IPS-NIHi7 (cell line): ENCODE results near the gene C10orf62.

Source experiments
- DNase-seq: peaks from one replicate; pipeline ENCODE4 v3.0.0; 2012; ENCODE audit warnings: mixed read lengths; ENCODE audit errors: extremely low spot score

C10orf62 gene

DNA sequence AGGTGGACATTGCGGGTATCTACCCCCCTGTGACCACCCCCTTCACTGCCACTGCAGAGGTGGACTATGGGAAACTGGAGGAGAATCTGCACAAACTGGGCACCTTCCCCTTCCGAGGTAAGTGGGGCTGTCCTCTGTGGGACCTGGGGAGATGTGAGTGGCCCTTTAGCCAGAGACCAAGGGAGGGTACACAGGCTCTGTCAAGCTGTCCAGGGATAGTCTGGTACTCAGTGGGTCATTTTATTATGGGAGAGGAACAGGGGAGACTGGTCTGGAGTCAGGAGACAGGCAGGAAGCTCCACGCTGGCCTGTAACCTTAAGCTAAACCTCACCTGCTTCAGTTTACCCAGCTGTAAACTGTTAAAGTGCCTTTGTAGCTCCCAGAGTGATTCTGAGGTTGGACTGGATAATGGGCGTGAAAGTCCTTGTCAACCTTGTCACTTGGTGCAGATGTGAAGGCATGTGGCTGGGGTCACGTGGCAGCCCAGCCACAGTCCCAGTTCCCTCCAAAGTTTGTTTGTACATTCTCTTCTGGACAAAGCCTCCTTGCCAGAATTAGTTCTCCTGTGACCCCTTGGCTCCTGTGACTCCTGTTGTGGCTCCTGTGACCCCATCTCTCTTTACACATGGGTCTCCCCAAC, 4.6 kb upstream of the C10orf62 start:
- no peak for DNase-seq

DNA sequence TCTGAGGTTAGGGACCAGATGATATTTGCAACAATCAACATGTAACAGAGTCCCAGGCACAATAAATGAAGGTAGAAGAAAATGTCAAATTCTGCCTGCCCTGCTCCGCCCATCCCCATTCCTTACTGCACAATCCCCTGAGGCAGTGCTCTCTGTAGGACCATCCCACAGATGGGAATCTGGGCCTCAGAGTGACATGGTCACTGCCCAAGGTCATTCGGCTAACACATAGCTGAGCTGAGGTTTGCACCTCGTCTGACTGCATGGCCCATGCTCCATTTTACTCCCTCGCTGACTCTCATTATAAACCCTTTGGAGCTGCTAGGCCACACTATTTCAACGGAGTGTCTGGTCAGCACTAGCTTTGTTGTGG, 4.1 kb upstream of the C10orf62 start:
- DNase-seq, result no peak

DNA sequence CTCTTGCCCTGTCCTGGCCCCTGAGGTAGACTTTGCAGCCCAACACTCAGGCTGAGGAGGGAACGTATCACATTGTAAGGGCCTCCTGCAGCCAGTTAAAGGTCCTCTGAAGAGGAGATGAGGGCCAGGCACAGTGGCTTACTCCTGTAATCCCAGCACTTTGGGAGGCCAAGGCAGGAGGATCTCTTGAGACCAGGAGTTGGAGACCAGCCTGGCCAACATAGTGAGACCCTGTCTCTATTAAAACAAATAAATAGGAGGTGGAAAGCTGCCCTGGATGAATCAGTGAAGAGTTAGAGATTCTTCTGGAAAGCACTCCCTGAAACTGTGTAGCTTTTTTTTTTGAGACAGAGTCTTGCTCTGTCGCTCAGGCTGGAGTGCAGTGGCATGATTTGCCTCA, 2.3 kb upstream of the C10orf62 start:
- no peak for DNase-seq

DNA sequence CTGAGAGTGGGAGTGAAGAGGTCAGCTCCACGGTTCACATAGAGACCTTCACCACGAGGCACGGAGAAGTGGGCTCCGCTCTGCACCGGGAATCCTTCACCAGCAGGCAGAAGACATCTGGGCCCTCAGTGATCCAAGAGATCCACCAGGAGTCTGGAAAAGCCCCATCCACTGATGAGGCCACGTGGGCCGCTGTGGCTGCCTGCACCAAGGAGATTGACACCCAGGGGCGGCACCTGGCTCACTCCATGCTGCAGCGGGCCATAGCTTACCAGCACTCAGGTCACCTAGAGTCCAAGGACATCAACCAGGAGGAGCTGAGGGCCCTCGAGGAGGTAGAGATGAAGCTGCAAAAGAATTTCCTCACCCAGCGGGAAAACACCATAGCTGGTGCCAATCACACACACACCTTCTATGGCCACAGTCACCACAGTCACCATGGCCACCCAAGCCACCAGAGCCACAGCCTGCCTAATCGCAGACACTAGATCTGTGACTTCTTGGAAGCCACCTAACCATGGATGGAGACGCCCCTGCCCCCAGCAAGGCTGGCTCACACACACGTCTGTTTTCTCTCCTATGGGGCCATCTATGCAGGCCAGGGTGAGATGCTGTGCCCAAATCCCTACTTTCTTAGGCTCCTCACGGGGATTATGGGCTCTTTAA, 694 bp downstream of the C10orf62 start:
- no peak for DNase-seq

DNA sequence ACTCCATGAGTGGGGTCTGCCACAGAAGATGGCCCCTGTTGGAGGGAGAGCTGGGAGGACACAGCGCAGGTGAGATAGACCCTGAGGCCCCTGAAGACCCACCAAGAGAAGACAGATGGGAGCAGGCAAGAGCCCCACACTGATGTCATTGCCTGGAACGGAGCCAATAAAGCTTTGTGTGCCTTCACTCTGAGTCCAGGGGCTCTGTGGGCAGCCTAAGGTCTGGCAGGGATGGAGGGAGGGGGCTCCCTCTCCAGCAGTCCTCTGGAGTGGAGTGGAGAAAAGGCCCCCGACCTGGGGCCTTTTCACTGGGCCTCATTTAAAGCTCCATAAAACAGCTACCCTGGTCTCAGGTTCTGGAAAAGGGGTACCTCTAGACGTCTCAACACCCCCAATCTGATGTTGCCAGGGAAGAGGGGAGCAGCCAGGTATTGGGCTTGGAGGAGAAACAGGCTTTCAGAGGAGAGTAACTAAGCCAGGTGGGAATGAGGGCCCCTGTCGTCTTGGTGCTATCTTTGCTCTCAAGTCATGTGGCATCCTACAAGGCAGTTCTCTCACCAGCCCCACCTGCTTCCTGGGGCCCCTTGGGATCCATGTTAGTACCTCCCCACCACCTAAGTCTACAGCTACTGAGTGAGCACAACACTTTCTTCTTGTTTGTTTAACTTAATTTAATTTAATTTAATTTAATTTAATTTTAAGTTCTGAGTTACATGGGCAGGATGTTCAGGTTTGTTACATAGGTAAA, 1.4 kb downstream of the C10orf62 start:
- DNase-seq, result no peak

DNA sequence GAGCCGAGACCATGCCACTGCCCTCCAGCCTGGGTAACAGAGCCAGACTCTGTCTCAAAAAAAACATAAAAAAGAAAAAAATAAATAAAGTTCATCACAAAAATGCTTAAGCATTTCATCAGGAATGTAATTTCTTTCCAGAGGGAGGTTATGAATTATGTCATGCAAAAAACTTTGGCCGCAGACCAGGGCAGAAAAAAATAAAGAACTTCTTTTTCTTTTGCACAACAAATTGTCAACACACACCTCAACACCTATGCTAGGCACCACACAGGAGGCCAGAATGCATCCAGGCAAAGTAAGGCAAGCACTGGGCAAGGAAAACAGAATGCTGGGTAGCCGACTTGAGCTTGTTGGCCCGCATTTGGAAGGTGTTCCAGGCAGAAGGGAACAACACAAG, 3.9 kb downstream of the C10orf62 start:
- no peak for DNase-seq

DNA sequence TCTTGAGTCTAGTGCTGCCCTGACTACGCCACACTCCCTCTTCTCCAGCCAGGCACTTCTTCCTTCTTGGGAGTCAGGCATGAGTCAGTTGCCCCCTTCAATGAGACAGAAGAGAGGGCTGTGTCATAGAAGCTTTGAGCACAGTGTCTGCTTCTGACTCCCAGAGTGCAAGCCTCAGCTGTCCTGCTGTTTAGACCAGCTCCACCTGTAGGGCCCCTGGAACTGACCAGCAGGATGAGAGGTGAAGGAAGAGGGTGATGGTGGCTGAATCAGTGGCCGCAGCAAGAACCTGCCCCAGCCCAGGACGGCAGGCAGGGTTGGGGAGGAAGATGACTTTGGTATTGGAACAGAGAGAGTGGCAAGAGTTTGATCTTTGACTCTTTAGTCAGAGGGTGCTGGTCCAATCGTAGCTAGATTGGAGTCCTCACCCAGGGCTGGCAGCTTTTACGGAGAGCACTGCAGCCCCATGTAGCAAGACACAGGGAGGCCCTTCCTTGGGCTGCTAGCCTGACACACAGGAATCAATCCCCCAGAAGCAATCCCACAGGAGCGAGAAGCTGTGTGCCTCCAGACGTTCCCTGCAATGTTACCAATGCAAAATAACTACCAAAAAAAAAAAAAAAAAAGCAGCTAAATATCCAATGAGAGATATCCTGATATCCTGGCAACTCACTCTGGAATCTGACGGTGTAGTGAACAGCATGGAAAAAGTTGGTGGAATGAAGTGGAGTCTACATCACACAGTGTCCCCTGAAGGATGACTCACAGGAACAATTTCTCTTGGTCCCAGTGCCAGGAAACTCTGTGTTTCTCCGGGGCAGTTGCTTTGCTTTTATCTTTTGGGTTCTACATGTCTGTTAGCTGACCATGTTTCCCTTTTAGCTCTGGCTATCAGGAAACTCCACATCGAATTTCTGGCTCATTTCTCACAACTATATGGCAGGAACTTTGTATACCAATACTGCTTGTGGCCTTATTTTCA, 6.9 kb downstream of the C10orf62 start:
- no peak for DNase-seq

DNA sequence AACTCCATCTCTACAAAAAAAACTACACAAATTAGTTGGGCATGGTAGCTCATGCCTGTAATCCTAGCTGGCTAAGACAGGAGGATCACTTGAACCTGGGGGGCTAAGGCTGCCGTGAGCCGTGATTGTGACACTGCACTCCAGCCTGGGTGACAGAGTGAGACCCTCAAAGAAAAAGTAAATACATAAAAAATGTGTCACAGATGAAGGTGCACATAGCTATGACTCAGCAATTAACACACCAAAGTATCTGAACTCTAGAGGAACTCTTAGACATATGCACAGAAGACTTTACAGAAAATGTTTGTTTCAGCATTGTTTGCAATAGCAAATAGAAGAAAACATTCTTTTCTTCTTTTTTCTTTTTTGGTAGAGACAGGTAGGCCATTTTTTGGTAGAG, 8.3 kb downstream of the C10orf62 start:
- DNase-seq, result no peak

DNA sequence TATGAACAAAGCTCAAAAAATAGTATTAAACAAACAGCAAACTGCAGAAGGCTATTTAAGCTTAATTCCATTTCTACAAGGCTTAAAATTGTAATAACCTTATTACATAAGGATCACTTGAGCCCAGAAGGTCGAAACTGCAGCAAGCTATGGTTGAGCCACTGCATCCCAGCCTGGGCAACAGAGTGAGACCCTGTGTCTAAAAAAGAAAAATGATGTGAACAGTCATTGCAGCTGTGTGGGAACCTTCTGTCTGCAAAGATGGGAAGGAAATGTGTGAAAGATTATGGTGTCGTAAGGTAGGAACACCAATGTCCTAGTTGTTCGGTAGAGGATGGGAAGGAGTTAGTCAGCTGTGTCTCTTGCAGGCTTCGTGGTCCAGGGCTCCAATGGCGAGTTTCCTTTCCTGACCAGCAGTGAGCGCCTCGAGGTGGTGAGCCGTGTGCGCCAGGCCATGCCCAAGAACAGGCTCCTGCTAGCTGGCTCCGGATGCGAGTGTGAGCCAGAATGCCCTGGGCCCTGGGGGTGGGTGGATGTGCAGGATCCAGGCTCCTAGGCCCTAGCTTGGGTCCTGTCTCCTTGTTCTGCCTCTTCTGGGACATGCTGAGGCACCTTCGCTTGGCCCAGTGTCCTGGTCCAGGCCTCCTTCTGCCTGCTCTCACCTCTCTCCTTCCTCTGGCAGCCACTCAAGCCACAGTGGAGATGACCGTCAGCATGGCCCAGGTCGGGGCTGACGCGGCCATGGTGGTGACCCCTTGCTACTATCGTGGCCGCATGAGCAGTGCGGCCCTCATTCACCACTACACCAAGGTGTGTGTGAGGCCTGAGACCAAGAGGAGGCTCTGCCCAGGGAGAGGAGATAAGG, 9.1 kb downstream of the C10orf62 start:
- DNase-seq, result no peak

DNA sequence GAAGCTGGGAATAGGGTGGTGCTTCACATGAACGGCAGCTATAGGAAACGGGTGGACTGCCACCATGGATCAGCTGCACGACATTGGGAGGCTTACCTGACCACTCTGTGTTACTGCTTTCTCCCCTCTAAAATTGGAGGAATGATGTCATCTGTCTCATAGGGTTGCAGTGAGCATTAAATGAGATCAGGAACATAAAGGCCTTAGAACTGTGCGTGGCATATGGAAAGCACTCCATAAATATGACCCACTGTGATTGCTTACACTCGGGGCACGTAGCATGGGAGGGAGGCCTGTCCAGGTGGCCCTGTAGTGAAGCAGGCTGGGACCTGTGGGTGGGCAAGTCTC, 9.7 kb downstream of the C10orf62 start:
- no peak for DNase-seq

DNA sequence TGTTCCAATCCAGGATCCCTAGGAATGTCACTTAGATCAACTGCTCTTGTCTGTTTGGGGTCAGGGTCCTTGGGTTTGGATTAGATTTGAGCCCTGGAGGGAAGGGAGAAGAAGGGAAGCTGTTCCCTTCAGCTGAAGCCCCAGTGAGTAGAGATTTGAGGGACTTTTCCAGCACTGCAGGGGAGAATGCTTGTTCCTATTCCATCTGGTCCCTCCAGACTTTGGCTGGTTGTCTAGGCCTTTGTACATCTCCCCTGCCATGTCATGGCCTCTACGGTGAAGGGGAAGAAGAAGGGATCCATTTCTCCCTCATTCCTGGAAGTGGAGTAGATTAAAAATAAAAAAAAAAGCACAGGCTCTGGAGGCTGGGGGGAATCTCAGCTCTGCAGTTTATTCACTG, 11.1 kb downstream of the C10orf62 start:
- DNase-seq, result no peak

DNA sequence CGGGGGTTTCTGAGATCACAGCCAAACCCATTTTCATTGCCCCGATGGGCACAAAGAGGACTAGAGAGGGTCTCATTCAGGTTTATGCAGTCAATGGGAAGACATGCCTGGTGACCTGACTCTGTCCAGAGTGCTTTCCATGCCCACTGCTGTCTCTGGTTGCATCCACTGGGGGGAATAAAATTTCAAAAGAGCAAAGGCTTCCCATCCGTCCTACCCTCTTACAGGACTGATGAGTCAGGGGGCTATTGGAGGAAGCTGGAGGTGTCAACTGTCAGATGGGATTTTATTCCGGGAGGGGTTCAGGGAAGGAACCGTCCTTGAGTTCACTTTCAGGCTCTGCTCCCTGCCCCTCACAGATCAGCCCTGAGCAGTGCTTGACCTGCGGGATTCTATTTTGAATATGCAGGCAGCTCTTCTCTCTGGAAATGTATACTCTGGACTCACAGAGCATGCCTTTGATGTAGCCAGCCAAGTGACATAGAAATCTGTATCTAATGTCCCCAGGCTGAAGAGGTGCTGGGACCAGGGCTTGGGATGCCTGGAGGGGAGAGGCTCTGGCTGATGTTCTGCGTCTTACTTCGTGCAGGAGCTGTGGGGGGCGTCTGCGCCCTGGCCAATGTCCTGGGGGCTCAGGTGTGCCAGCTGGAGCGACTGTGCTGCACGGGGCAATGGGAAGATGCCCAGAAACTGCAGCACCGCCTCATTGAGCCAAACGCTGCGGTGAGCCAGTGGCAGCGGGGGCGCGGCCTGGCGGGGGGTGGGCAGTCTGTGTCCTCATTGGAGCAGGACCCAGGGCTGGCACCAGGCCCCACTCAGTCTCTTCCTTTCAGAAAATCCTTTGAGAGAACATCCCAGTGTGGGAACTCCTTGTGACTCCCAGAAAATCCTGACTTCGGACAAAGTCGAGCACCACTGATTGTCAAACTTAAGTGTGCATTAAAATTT, 12.0 kb downstream of the C10orf62 start:
- DNase-seq, result no peak

DNA sequence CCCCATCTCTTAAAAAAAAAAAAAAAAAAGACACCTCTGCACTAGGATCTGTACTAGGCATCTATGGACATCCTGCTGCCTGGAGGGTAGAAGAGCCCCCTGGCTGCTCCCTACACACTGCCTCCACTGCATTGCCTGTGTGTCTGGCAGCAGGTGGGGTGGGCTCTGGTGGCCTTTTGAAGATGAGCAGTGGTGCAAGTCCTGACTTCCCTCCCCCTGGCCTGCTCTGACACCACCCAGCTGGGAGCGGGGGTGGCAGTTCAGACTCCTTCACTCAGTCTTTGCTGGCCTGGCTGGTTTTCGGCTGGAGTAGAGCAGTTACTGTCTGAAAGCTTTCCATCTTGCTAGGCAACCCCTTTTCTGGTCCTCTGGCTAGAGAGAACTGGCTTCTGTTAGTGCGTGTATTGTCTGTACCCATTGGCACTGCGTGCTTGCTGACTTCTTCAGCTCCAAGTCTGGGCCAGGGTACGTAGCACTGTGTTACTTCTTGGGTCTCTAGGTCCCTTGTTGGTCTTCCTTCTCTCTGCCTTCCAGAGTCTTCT, 17.6 kb downstream of the C10orf62 start:
- no peak for DNase-seq

DNA sequence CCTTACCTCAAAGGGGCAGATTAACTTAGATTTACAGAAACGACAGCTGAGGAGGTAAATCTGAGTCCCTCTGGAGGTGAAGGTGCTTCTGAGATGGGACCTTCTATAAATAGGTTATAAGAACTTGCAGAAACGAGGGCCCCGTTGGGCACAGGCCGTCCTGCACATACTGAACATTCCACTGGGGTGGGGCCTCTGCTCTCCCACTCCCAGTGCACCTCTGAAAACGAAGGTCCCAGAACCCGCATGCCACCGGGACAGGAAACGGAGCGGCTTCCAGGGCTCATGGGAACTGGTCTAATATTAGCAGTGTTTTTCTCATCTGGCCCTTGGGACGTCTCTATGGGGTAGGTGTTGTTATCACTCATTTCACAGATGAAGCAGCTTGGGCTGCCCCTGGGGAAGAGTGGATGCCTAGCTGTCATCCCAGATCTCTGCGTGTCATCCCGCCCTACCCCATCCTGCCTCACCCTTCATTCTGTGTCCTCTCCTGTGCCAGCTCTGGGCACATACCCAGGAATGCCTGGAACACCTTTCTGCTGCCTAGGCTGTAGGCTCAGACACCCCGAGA, 19.6 kb downstream of the C10orf62 start:
- no peak for DNase-seq

DNA sequence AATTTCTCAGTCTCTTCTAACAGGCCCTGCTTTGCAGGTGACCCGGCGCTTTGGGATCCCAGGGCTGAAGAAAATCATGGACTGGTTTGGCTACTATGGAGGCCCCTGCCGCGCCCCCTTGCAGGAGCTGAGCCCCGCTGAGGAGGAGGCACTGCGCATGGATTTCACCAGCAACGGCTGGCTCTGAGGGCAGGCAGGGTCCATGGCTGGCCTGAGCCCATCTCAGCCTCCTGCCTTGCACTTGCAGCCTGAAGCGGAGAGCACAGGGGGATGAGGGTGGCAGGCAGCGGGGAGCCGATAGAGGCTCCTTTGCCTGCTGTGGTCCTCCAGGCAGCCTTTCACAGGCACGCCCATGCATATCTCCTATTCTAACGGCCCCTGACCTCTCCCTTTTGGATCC, 22.0 kb downstream of the C10orf62 start:
- peak; percentile 57 for DNase-seq

DNA sequence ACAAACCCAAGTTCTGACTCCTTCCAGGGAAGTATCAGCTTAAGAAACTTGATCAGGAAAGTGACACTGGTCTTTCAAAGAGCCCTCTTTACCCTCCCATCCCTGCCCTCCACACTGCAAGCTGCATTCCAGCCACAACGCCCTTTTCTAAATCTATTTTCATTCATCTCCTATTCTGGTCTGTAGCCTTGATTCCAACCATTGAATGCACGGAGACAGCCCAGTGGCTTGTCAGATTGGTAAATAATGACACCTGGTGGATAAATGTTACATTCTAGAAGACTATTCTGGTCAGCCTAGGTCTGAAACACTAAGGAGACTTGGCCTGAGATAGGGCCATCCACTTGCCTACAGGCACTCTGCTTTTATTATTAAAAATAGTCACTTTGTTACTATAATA, 22.9 kb downstream of the C10orf62 start:
- peak; percentile 75 for DNase-seq

DNA sequence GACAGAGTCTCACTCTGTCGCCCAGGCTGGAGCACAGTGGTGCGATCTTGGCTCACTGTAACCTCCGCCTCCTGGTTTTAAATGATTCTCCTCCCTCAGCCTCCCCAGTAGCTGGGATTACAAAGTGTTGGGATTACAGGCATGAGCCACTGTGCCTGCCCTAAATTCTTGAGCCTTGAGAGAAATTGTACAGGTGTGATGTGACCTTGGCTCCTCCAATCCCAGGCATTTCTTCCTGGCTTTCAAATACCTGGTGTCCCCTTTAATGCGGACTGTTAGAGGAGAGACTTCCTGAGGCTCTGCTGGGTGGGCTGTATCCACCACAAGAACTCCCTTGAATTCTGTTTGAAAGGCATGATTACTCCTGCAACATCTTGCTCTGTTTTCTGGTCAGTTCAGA, 28.8 kb downstream of the C10orf62 start:
- no peak for DNase-seq

DNA sequence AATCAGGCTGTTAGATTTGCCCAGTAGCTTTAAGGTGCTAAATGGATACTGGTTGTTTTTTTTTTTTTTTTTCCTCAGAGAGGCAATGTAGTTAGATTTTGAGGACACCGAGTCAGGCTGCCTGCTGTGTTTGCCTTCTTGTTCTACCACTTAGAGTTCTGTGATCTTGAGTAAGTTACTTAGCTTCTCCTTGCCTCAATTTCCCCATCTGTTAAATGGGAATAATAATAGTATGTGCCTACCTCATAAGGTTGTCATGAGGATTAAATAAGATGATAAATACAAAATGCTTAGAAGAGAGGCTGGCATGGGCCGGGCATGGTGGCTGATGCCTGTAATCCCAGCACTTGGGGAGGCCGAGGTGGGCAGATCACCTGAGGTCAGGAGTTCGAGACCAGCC, 29.2 kb downstream of the C10orf62 start:
- no peak for DNase-seq

DNA sequence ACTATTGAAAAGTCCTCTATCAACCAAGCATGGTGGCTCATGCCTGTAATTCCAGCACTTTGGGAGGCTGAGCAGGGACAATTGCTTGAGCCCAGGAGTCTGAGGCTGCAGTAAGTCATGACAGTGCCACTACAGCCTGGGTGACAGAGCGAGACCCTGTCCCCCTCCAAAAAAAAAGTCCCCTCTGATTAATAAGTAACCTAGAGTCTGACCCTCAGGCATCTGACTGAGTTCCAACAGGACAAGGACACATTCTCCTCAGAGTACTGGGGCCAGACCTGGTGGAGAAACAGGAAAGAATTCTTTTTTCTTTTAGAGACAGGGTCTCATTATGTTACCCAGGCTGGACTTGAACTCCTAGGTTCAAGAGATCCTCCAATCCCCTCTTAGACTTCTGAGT, 33.8 kb downstream of the C10orf62 start:
- no peak for DNase-seq
